Esophagus (tissue), 2 donors: ENCODE results near the gene NDE1. TPM values are rescaled to one million over a fixed set of nuclear protein-coding genes. Genes with fewer than 3 reads are reported as not detected.

ENCODE experiments used
- H3K27ac ChIP-seq, 2 donors: one replicate each; pipeline ENCODE4 v1.5.1; 2013; ENCODE audit warnings: low read depth in 2 of 2, mild to moderate bottlenecking in 2 of 2, inconsistent platforms in 1 of 2, low read length in 1 of 2, moderate library complexity in 1 of 2
- H3K27me3 ChIP-seq, 2 donors: one replicate each; pipeline ENCODE4 v1.6.1; 2013; ENCODE audit warnings: low read length in 2 of 2, control low read depth in 1 of 2, mild to moderate bottlenecking in 1 of 2; ENCODE audit not compliant: insufficient read depth in 2 of 2, control insufficient read depth in 1 of 2
- H3K36me3 ChIP-seq, 2 donors: one replicate each; pipeline ENCODE4 v1.6.1; 2013; ENCODE audit warnings: low read length in 1 of 2; ENCODE audit not compliant: control insufficient read depth in 2 of 2, insufficient read depth in 2 of 2
- H3K4me1 ChIP-seq, 2 donors: one replicate each; pipeline ENCODE4 v1.6.1; 2013; ENCODE audit warnings: low read length in 1 of 2; ENCODE audit not compliant: control insufficient read depth in 2 of 2, insufficient read depth in 2 of 2
- H3K4me3 ChIP-seq, 2 donors: one replicate each; pipeline ENCODE4 v1.5.1; 2013; ENCODE audit warnings: low read length in 2 of 2, mild to moderate bottlenecking in 2 of 2, low read depth in 1 of 2, moderate library complexity in 1 of 2
- H3K9me3 ChIP-seq, 2 donors: one replicate each; pipeline ENCODE4 v1.6.1; 2013; ENCODE audit warnings: mild to moderate bottlenecking in 2 of 2, low read depth in 1 of 2, low read length in 1 of 2, moderate library complexity in 1 of 2; ENCODE audit not compliant: control insufficient read depth in 2 of 2, insufficient read depth in 1 of 2
- WGBS, 2 donors: extraction: QIAGEN DNeasy Blood & Tissue Kit; methylation state at CpG; one replicate each; pipeline ENCODE4 v1.1.7; 2013; 5-methylcytosine and 5-hydroxymethylcytosine counted together
- polyA plus RNA-seq, 2 donors: library from polyadenylated mRNA; stranded (reverse); fragments of 200-250 nt; gene quantifications; one replicate each; pipeline ENCODE4 v1.2.3, GENCODE V29; 2013
- donor health status: healthy with polysubstance abuse.
- donor health status: Bipolar disorder and iron deficiency.

NDE1 gene
- polyA plus RNA-seq, 2 donors, result 11.6 to 14.3 TPM

- Histone ChIP-seq H3K27ac (no peak overlapping the region), H3K4me1 (no peaks in the 10 kb centered on the region), H3K36me3 (no peaks in the 10 kb centered on the region), H3K27me3 (no peaks in the 10 kb centered on the region), H3K9me3 (peaks cover 0 to 3% of the 10 kb centered on the region in 2 donors), H3K4me3 (no peak overlapping the region)
- WGBS, 2 donors, result 47 to 64% methylated on average over 7 of the region's 7 CpGs
These were observed 125.7 kb downstream of the NDE1 start for GRCh38 chr16:15775663-15776304.

Other genes starting within 250 kb of the NDE1 start
- gene BMERB1, start 215.7 kb upstream of the NDE1 start, polyA plus RNA-seq, result 1 to 10 TPM; 2.4 to 9.5 TPM
- 10 to 100 TPM in 1 of 2 donors, 1 to 10 TPM in 1; 9.9 to 10.3 TPM for gene MARF1, start 7.1 kb upstream of the NDE1 start, polyA plus RNA-seq
- 100 to 1,000 TPM; 120 to 421 TPM for gene MYH11, start 206.8 kb downstream of the NDE1 start, polyA plus RNA-seq
- 10 to 100 TPM; 17.6 to 25.6 TPM for gene CEP20, start 238.4 kb downstream of the NDE1 start, polyA plus RNA-seq